ENCODE data around the gene CCDC124. TPM values are rescaled to one million over a fixed set of nuclear protein-coding genes. Genes with fewer than 3 reads are reported as not detected.

The CCDC124 gene
- 22.8 TPM for total RNA-seq

GRCh38 chr19:17932485-17933338, at the start of gene CCDC124:
CCDC124 (plus strand) TSS chr19:17933015; CDS start chr19:17936421, 3,406 bp downstream.

GRCh38 chr19:17966550-17967256, 33.9 kb downstream of the CCDC124 start, which contains the start of gene KCNN1:
KCNN1 (plus strand) TSS chr19:17967107; CDS start chr19:17973889, 6,782 bp downstream.

Small RNA genes lying within 50 kb of the gene (small RNA-seq; reads per million reads assigned to genes)
- gene RNA5SP468 (ENCODE audit: low replicate concordance) = not detected

Other genes starting within 250 kb of the CCDC124 start
- gene UNC13A, start 244.7 kb upstream of the CCDC124 start, total RNA-seq = 48.5 TPM
- 41.3 TPM for gene MAP1S, start 213.5 kb upstream of the CCDC124 start, total RNA-seq
- 39.1 TPM for gene FCHO1, start 181.5 kb upstream of the CCDC124 start, total RNA-seq
- not detected for gene B3GNT3, start 137.9 kb upstream of the CCDC124 start, total RNA-seq
- gene INSL3, start 111.5 kb upstream of the CCDC124 start, total RNA-seq = not detected
- gene JAK3, start 85.0 kb upstream of the CCDC124 start, total RNA-seq = 0.94 TPM
- 624 TPM for gene RPL18A, start 73.1 kb upstream of the CCDC124 start, total RNA-seq
- not detected for gene SLC5A5, start 61.1 kb upstream of the CCDC124 start, total RNA-seq
- gene KCNN1, start 34.1 kb downstream of the CCDC124 start, total RNA-seq = 37.6 TPM
- gene ARRDC2, start 75.2 kb downstream of the CCDC124 start, total RNA-seq = 1.9 TPM
- gene IL12RB1, start 153.9 kb downstream of the CCDC124 start, total RNA-seq = not detected
- gene MAST3, start 164.8 kb downstream of the CCDC124 start, total RNA-seq = 6.9 TPM
- 60.7 TPM for gene PIK3R2, start 220.1 kb downstream of the CCDC124 start, total RNA-seq
- gene IFI30, start 240.8 kb downstream of the CCDC124 start, total RNA-seq = not detected